Ureter (tissue), 1 donor: Measurements from ENCODE around the gene TDRD3. TPM values are rescaled to one million over a fixed set of nuclear protein-coding genes. Genes with fewer than 3 reads are reported as not detected.

ENCODE experiments used
- DNase-seq: peaks from one replicate; pipeline ENCODE4 v3.0.0-alpha.2; 2020; ENCODE audit warnings: low spot score
- total RNA-seq: library from RNA; stranded (reverse); gene quantifications from one replicate; pipeline ENCODE4 v1.2.4, GENCODE V29; 2023
- donor health status: DM: yes; HTN: yes; CAD: no.

The TDRD3 gene
- total RNA-seq, 1 donor from 2014 or later = 46.8 TPM

GRCh38 chr13:60575142-60575541, 178.1 kb downstream of the TDRD3 start:
- DNase-seq = no peak

DNA sequence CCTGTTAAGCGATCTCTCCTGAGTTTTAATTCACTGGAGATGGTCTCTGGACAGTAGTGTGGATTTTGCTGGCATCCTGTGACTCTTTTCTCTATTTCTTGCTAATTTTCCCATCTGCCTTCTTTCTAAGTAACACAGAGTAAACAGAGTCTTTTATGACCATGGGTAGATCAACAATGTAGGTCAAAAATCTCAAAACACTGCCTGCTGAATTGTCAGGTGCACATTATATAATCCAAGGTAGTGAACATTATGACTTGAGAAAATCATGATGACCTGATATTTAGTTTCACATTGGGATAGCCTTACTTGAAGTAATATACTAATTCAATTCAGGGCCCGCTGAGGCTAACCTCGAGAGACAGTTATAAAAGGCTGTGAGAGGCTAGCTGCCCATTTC, 180.7 kb downstream of the TDRD3 start:
- no peak for DNase-seq

DNA sequence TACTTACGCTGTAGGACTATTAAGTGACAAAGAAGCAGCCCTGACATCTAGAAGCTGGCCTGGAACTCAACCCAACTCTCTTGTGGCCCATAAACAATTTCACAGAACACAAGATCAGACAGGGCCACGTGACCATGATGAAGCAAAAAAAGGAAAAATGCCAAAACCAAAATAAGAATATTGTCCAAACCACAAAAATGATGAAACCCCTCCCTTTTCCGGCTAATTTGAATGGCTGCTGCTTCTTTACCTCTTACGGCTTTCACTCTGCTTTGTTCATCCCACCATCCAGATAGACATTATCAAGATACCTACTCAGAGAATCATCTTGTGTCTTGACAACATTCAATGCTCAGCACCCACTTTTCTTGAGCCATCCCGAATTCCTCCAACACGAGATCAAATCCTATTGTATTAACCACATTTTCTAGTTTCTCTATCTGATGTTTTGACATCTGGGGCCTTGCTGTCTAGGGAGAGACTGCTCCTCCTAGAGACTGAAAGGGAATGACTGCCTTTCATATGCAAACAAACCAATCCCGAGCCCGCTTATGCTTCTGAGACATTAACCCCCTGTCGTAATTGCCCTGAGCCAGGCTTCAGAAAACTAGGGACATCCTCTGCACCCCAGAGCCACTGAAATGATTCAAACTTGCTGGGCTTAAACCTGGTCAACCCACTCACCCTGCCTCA, 186.3 kb downstream of the TDRD3 start:
- DNase-seq = no peak

DNA sequence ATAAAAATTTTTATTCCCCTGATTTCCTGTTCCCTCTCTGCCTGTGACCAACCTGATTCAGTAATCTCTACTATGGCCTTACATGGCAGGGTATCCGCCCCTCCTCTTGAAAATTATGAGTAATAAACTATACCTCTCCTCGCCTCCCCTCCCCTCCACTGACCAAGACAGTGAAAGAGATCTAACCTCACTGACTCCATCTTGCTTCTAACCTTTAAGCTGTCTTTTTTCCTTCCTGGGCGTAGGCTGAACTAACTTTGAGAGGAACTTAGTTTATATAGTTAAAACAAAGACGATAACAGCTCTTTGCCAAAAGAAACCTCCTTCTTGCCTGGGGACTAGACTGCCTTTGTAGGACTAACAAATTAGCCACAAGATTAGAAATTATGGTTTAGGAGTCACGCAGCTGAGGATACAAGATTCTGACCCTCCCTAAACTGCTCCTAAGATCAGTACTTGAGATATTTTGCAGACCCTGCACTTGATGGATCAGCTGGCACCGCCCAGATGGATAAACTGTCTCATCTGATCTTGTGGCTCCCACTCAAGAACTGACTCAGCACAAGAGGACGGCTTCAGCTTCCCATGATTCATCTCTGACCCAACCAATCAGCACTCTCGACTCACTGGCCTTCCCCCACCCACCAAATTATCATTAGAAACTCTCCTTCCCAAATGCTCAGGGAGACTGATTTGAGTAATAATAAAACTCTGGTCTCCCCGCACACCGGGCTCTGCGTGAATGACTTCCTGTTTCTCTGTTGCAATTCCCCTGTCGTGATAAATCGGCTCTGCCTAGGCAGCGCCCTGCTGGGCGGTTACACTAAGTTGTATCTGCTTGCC, 187.1 kb downstream of the TDRD3 start:
- DNase-seq = no peak

GRCh38 chr13:60584976-60585375, 188.0 kb downstream of the TDRD3 start:
- DNase-seq = no peak

GRCh38 chr13:60590800-60591747, 194.1 kb downstream of the TDRD3 start:
- no peak for DNase-seq

DNA sequence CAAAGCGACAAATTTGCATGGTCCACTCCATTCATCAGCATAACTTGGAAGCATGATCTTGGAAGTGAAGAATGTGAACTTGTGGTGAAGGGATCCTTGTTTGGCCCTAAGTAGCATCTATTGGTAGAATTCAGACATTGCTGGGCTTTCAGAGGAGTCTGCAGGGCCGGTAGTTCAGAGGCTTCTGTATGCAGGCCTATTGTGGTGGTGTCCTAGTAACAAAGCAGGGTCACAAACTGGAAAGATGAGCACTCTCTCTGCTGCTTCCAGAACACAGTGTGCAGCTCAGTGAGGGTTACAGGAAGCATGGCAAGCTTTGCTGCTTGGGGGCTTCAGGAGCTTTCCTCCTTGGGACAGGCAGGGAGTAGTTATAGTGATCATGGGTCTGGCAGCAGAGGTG, 206.0 kb downstream of the TDRD3 start:
- no peak for DNase-seq

- DNase-seq = no peak
Observed at GRCh38 chr13:60604058-60604457, 207.0 kb downstream of the TDRD3 start.

- DNase-seq = no peak
Observed at GRCh38 chr13:60608954-60609353, 211.9 kb downstream of the TDRD3 start.

GRCh38 chr13:60611523-60611922, 214.5 kb downstream of the TDRD3 start:
- no peak for DNase-seq

DNA sequence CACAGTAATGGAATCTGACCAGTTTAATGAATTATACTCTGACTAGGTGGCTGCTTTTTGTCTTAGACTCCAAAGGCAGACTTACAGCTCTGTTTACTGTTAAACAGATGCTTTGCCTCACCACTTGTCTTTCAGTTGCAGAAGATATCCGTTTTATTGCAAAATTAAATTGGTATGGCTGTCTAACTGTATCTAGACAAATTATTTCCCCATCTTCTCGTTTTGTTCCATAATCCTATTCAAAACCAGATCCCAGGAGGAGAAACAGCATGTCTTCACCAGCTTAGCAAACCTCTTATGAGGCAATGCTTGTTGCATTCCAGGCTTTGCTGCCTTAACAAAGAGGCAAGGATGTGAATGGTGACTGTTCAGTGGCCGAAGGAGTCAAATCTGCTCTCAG, 215.6 kb downstream of the TDRD3 start:
- DNase-seq = no peak

DNA sequence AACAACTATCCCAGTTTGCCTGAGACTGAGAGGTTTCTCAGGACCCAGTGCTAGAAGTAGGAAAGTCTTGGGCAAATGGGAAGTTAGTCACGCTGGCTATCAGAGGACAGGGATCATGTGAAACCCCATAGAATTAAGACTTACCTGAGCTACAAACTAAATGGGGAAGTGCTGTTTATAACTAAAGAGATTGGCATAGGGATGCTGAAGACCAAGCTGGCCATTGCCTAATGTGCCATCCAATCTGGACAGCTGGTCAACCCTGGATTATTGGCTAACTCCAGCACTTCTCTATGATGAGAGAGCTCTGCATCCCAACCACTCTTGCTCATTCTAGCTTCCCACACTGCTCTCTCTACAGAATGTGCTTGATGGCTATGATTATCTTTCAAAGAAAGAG, 216.1 kb downstream of the TDRD3 start:
- no peak for DNase-seq

DNA sequence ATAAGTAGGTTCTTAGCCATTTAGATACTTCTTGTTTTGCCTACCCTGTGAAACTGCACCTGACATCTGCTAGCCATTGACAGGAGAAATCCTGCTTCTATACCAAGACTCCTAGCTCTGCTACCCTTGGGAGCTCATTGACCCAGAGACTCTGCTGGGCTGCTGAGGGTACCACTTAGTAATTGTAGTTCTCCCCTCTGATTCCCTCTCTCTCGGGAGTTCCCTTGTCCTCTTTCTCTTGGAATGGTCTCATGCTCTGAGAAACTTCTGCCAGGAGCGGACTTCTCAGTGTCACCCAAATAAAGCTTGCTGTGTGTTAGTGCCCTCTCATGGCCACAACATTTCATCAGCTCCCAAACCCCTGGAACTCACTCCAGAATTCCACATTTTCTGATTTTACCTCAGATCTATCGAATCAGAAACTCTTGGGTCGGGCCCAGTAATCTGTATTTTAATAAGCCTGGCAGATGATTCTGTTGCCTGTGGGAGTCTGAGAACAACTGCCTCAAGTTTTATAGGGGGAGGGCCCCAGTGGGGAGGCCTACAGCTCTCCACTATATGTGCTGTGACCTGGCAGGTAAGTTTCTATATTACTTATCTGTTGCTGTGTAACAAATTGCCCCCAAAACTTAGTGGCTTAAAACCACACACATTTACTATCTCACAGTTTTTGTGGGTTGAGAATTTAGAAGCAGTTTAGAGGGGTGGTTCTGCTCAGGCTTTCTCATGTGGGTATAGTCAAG, 221.1 kb downstream of the TDRD3 start:
- DNase-seq = no peak

DNA sequence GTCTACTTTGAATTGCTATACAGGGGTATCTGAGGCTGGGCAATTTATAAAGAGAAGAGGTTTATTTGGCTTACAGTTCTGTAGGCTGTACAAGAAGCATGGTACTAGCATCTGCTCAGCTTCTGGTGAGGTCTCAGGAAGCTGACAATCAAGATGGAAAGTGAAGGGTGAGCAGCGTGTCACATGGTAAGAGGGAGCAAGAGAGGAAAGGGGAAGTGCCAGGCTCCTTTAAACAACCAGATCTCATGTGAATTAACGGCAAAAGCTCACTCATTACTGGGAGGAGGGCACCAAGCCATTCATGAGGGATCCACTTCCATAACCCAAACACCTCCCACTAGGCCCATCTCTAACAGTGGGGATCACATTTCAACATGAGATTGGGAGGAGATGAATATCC, 222.4 kb downstream of the TDRD3 start:
- DNase-seq = no peak

DNA sequence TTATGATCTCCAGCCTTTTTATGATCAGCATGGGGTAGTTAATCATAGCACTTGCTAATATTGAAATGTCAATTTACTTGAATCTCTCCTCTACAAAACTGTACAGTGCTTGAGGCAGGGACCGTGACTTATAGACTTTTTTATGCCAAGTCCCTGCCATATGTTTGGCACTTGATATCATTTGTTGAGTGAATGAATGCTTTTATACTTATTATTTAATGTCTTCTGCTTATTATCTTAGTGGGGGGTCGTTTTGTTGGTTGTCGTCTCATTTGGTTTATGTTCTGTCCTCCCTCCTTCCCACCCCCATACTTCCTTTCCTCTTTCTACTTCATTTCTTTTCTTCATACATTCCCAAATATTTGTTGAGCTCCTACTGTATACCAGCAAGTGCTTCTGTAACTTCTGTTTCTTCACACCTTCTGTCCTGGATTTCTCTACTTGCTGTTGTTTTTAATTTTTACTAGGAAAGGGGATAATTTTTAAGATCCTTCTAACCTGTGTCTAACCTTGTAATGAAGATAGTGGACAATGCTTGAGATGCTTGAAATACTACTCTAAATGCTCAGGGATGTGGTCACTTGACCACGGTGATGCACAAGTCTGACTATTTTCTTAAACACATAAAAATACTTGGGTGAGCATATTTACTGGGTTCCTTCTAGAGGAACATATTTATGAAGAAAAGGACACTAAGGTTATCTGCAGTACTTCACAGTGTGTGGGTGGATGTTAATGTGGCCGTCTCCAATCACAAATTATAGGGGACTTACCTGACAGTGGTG, 223.8 kb downstream of the TDRD3 start:
- DNase-seq = no peak

GRCh38 chr13:60623151-60623550, 226.1 kb downstream of the TDRD3 start:
- DNase-seq = no peak
